A673 (cell line): Measurements from ENCODE around the gene DIS3L2.

ENCODE experiments used
- CTCF ChIP-seq: fragments of 300-800, 200-600 bp; sonication (generic); conservative IDR thresholded peaks from 2 replicates; pipeline ENCODE4 v1.5.1; 2017; ENCODE audit warnings: low read depth, mild to moderate bottlenecking, antibody characterized with exemption, low read length, moderate library complexity, mixed read lengths
- EZH2 ChIP-seq: fragments of 200-600 bp; sonication (generic); IDR thresholded peaks from 2 replicates; pipeline ENCODE4 v1.6.1; 2017; ENCODE audit warnings: borderline replicate concordance, low read depth, mild to moderate bottlenecking, mixed read lengths, antibody characterized with exemption, low read length; ENCODE audit not compliant: poor library complexity, severe bottlenecking

GRCh38 chr2:232349546-232349945, 388.0 kb downstream of the DIS3L2 start:
- no peak for TF ChIP-seq CTCF
- no peak for TF ChIP-seq EZH2
